Keratinocyte (primary cell): ENCODE results near the gene EPC2. TPM values are rescaled to one million over a fixed set of nuclear protein-coding genes. Genes with fewer than 3 reads are reported as not detected.

Experiments used
- DNase-seq: peaks from one replicate; pipeline ENCODE4 v3.0.0-alpha.2; 2011; ENCODE audit warnings: low read depth, missing footprints, low spot score
- FAIRE-seq: peaks from 2 replicates; lab custom pipeline; 2011; peaks lifted over from hg19 to GRCh38; lab: Jason Lieb, UNC
- H2AFZ ChIP-seq: 2 replicates; pipeline ENCODE4 v1.6.0; 2012; ENCODE audit warnings: low read length, control low read depth, inconsistent platforms; ENCODE audit not compliant: control insufficient read depth
- H3K27ac ChIP-seq: 2 replicates; pipeline ENCODE4 v1.5.1; 2011; ENCODE audit warnings: low read length; ENCODE audit not compliant: control insufficient read depth, insufficient read depth
- H3K27me3 ChIP-seq: 3 replicates; pipeline ENCODE4 v1.6.0; 2011; ENCODE audit warnings: low read length; ENCODE audit not compliant: control insufficient read depth, insufficient read depth; ENCODE audit errors: extremely low read depth
- H3K36me3 ChIP-seq, 2 experiments: 2 replicates in 1 of 2; 3 replicates in 1 of 2; pipeline ENCODE4 v1.5.1; 2011; ENCODE audit warnings: low read length in 2 of 2, mild to moderate bottlenecking in 1 of 2; ENCODE audit not compliant: control insufficient read depth in 2 of 2, insufficient read depth in 2 of 2; ENCODE audit errors: extremely low read depth in 1 of 2
- H3K4me1 ChIP-seq: 3 replicates; pipeline ENCODE4 v1.5.1; 2011; ENCODE audit warnings: low read length; ENCODE audit not compliant: control insufficient read depth, insufficient read depth; ENCODE audit errors: extremely low read depth
- H3K4me2 ChIP-seq: 3 replicates; pipeline ENCODE4 v1.6.0; 2011; ENCODE audit warnings: low read depth, low read length; ENCODE audit not compliant: control insufficient read depth, insufficient read depth; ENCODE audit errors: extremely low read depth
- H3K4me3 ChIP-seq, 3 experiments: fragments of 200-600 bp in 1 of 3; sonication (generic) in 1 of 3; 2 replicates in 2 of 3; 3 replicates in 1 of 3; pipeline ENCODE4 v1.5.1; 2011 to 2016; ENCODE audit warnings: low read length in 3 of 3, mild to moderate bottlenecking in 3 of 3, control low read depth in 2 of 3, inconsistent platforms in 1 of 3, low read depth in 1 of 3, mixed read lengths in 1 of 3, mixed run types in 1 of 3, moderate library complexity in 1 of 3; ENCODE audit not compliant: control insufficient read depth in 2 of 3, insufficient read depth in 2 of 3; ENCODE audit errors: extremely low read depth in 1 of 3
- H3K79me2 ChIP-seq: 2 replicates; pipeline ENCODE4 v1.6.0; 2012; ENCODE audit warnings: low read length; ENCODE audit not compliant: control insufficient read depth, insufficient read depth
- H3K9ac ChIP-seq: 3 replicates; pipeline ENCODE4 v1.6.0; 2011; ENCODE audit warnings: low read length; ENCODE audit not compliant: control insufficient read depth, insufficient read depth; ENCODE audit errors: extremely low read depth
- H3K9me1 ChIP-seq: 3 replicates; pipeline ENCODE4 v1.6.0; 2011; ENCODE audit warnings: low read length; ENCODE audit not compliant: control insufficient read depth, insufficient read depth; ENCODE audit errors: extremely low read depth
- H3K9me3 ChIP-seq: 2 replicates; pipeline ENCODE4 v1.5.1; 2012; ENCODE audit warnings: low read depth, low read length; ENCODE audit not compliant: control insufficient read depth
- H4K20me1 ChIP-seq: 3 replicates; pipeline ENCODE4 v1.6.0; 2011; ENCODE audit warnings: low read length; ENCODE audit not compliant: control insufficient read depth, insufficient read depth; ENCODE audit errors: extremely low read depth
- CTCF ChIP-seq, 3 experiments: IDR thresholded peaks in 1 of 3; conservative IDR thresholded peaks in 1 of 3; optimal IDR thresholded peaks in 1 of 3; 2 replicates in 2 of 3; 3 replicates in 1 of 3; pipeline versions ENCODE3 to v1.5.1; 2011; ENCODE audit warnings: low read length in 3 of 3, mild to moderate bottlenecking in 3 of 3, moderate library complexity in 2 of 3, control low read depth in 1 of 3, inconsistent platforms in 1 of 3; ENCODE audit not compliant: insufficient read depth in 2 of 3; ENCODE audit errors: extremely low read depth in 1 of 3
- EZH2 ChIP-seq: IDR thresholded peaks from one replicate; pipeline ENCODE4 v1.6.1; 2012; ENCODE audit warnings: inconsistent platforms, mild to moderate bottlenecking, low read length, moderate library complexity
- dilution Hi-C: fragments of 300-500 bp; cut with MboI; formaldehyde crosslinking; loops from one replicate; pipeline ENCODE4 v1.7.0; 2020; ENCODE audit warnings: low sequenced_read_pairs; ENCODE audit not compliant: extremely low pct_ligation_motif_present
- polyA plus RNA-seq, 5 experiments: library from polyadenylated mRNA; depleted of rRNA in 3 of 5; stranded (reverse) in 3 of 5; stranded (forward) in 1 of 5; unstranded in 1 of 5; fragments of >200 nt; gene quantifications; 1 replicate in 1 of 5; 2 replicates in 3 of 5; 3 replicates in 1 of 5; pipeline versions ENCODE4 v1.2.1 to v1.2.3, GENCODE V29; 2011 to 2012; ENCODE audit warnings: missing spikeins in 2 of 5, low read depth in 1 of 5, low replicate concordance in 1 of 5

The EPC2 gene
- polyA plus RNA-seq, 1 donor (not counting 4 experiments of a cell fraction or from before 2014, with no cell fraction given), result 13.1 TPM

GRCh38 chr2:148615381-148615841, 29.1 kb upstream of the EPC2 start:
- Histone ChIP-seq H3K9me3 (no peaks in the 10 kb centered on the region), H3K9me1 (no peaks in the 10 kb centered on the region), H3K4me3 (no peak overlapping the region), H3K4me1 (peaks cover 20% of the 10 kb centered on the region), H3K27me3 (no peaks in the 10 kb centered on the region), H3K36me3 (no peaks in the 10 kb centered on the region), H4K20me1 (no peaks in the 10 kb centered on the region), H3K79me2 (no peaks in the 10 kb centered on the region), H3K4me2 (peak overlapping the region; percentile 4), H2AFZ (no peak overlapping the region), H3K9ac (no peak overlapping the region), H3K27ac (no peak overlapping the region)
- dilution Hi-C loops, result no loop called here
- FAIRE-seq, result no peak
- no peak for DNase-seq
- TF ChIP-seq EZH2 (no peak), CTCF (optimal IDR thresholded peaks at IDR 0.05 in 1 of 3, IDR thresholded peaks at IDR 0.05 in 1 of 3, conservative IDR thresholded peaks at IDR 0.05 in 1 of 3; ENCODE audit: extremely low read depth in 1 of 3, insufficient read depth in 2 of 3, low read length in 3 of 3) (no peak)

GRCh38 chr2:148616662-148617061, 27.9 kb upstream of the EPC2 start:
- Histone ChIP-seq H3K27ac (no peak overlapping the region), H3K4me2 (no peak overlapping the region), H3K9ac (no peak overlapping the region), H3K36me3 (no peaks in the 10 kb centered on the region), H3K4me1 (peaks cover 20% of the 10 kb centered on the region), H3K27me3 (no peaks in the 10 kb centered on the region), H3K9me1 (no peaks in the 10 kb centered on the region), H3K79me2 (no peaks in the 10 kb centered on the region), H3K4me3 (no peak overlapping the region), H3K9me3 (no peaks in the 10 kb centered on the region), H4K20me1 (no peaks in the 10 kb centered on the region), H2AFZ (no peak overlapping the region)
- dilution Hi-C loops, result no loop called here
- peak; percentile 9 for FAIRE-seq
- DNase-seq, result no peak
- TF ChIP-seq EZH2 (no peak), CTCF (optimal IDR thresholded peaks at IDR 0.05 in 1 of 3, IDR thresholded peaks at IDR 0.05 in 1 of 3, conservative IDR thresholded peaks at IDR 0.05 in 1 of 3; ENCODE audit: extremely low read depth in 1 of 3, insufficient read depth in 2 of 3, low read length in 3 of 3) (no peak)
